ENCODE measurements around the gene RPGR.

Gene RPGR

DNA sequence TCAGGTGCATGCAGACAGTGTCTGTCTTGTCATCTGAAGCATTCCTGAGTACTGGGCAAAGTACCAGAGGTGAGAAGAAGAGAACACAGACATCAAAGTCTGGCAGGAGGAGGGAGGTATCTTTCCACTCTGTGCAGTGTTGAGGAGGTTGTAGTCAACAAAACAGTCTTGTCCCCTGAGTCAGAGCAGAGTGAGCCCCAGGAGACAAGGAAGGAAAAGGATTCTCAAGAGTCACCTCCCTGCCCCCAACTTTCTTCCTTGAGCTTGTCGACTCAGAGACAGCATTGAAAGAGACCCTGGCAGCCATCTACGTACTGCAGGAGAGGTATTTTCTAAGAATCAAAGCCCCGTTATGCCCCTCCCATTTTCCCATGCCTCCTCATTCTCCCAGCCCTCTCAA is 102.2 kb downstream of the RPGR start:
- WGBS, result 10% methylated on average over 2 of the region's 3 CpGs

DNA sequence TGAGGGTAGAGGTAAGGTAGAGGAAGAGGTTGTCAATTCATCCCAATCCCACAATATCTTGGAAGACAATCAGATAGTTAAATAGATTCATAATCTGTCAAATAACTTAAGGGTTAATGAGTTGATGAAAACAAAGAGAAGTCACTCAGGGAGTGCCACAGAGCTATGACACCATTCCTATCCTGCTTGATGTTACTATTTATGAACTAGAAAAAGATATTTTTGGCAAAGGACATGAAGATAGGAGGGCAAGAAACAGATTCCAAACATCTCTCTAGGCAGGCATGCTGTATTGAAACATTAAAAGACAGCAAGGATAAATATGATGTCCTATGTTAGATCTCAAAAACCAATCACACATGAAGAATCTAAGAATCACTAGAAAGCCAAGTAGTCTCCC is 103.1 kb downstream of the RPGR start:
- H3K4me2 ChIP-seq (ENCODE audit: low read length, poor library complexity, severe bottlenecking), result no peak overlapping the region
- H3K4me1 ChIP-seq (ENCODE audit: control insufficient read depth, insufficient read depth, low read depth, low read length), result peaks cover 2% of the 10 kb centered on the region
- no peak for DNase-seq
- H2BK12ac ChIP-seq (ENCODE audit: low read length in 2 of 2), result no peak overlapping the region
- H2BK120ac ChIP-seq (ENCODE audit: low read depth, low read length), result no peak overlapping the region
- no peak overlapping the region for H2BK5ac ChIP-seq (ENCODE audit: low read depth, low read length, poor library complexity, severe bottlenecking)
- no peaks in the 10 kb centered on the region for H3K36me3 ChIP-seq (ENCODE audit: control insufficient read depth in 1 of 2, insufficient read depth in 2 of 2, low read depth in 1 of 2, low read length in 2 of 2)
- H2BK15ac ChIP-seq (ENCODE audit: low read depth, poor library complexity, severe bottlenecking), result no peak overlapping the region
- H4K91ac ChIP-seq (ENCODE audit: low read length), result no peak overlapping the region
- no peak overlapping the region for H3K23ac ChIP-seq (ENCODE audit: low read length in 2 of 2)
- H3K9me3 ChIP-seq (ENCODE audit: control insufficient read depth, low read length), result no peaks in the 10 kb centered on the region
- H3K4me3 ChIP-seq (ENCODE audit: insufficient read depth in 1 of 2, low read depth in 1 of 2, low read length in 2 of 2), result no peak overlapping the region
- no peak overlapping the region for H4K8ac ChIP-seq (ENCODE audit: low read length)
- no peak overlapping the region for H2AK5ac ChIP-seq (ENCODE audit: low read length, severe bottlenecking)
- H3K14ac ChIP-seq (ENCODE audit: low read length in 2 of 2), result no peak overlapping the region
- no peak overlapping the region for H2AFZ ChIP-seq (ENCODE audit: low read depth, low read length)
- no peaks in the 10 kb centered on the region for H3K79me1 ChIP-seq (replicated peaks; ENCODE audit: low read length, poor library complexity, severe bottlenecking)
- H3K4ac ChIP-seq (ENCODE audit: low read depth in 1 of 2, low read length in 2 of 2), result no peak overlapping the region
- no peak overlapping the region for H3K27ac ChIP-seq (ENCODE audit: low read length, poor library complexity, severe bottlenecking)
- H3K18ac ChIP-seq (ENCODE audit: low read depth in 1 of 2, low read length in 2 of 2), result no peak overlapping the region
- no peaks in the 10 kb centered on the region for H3K27me3 ChIP-seq (ENCODE audit: control insufficient read depth in 1 of 2, insufficient read depth in 1 of 2, low read length in 2 of 2)
- no peak overlapping the region for H3K9ac ChIP-seq (ENCODE audit: low read length)

More for the DNA sequence above, 102.2 kb downstream of the RPGR start:
- peak overlapping the region in 1 of 2 experiments; percentile 24 for H3K18ac ChIP-seq (ENCODE audit: low read depth in 1 of 2, low read length in 2 of 2)
- no peaks in the 10 kb centered on the region for H3K27me3 ChIP-seq (ENCODE audit: control insufficient read depth in 1 of 2, insufficient read depth in 1 of 2, low read length in 2 of 2)
- no peak overlapping the region for H4K91ac ChIP-seq (ENCODE audit: low read length)
- H3K4me3 ChIP-seq (ENCODE audit: insufficient read depth in 1 of 2, low read depth in 1 of 2, low read length in 2 of 2), result no peak overlapping the region
- no peak overlapping the region for H2BK15ac ChIP-seq (ENCODE audit: low read depth, poor library complexity, severe bottlenecking)
- peak overlapping the region in 1 of 2 experiments; percentile 63 for H2BK12ac ChIP-seq (ENCODE audit: low read length in 2 of 2)
- H3K14ac ChIP-seq (ENCODE audit: low read length in 2 of 2), result no peak overlapping the region
- peaks cover 2% of the 10 kb centered on the region for H3K4me1 ChIP-seq (ENCODE audit: control insufficient read depth, insufficient read depth, low read depth, low read length)
- H2AK5ac ChIP-seq (ENCODE audit: low read length, severe bottlenecking), result no peak overlapping the region
- DNase-seq, result peak; percentile 65
- no peak overlapping the region for H3K9ac ChIP-seq (ENCODE audit: low read length)
- no peak overlapping the region for H2BK120ac ChIP-seq (ENCODE audit: low read depth, low read length)
- H4K8ac ChIP-seq (ENCODE audit: low read length), result no peak overlapping the region
- H2AFZ ChIP-seq (ENCODE audit: low read depth, low read length), result no peak overlapping the region
- no peaks in the 10 kb centered on the region for H3K9me3 ChIP-seq (ENCODE audit: control insufficient read depth, low read length)
- no peaks in the 10 kb centered on the region for H3K36me3 ChIP-seq (ENCODE audit: control insufficient read depth in 1 of 2, insufficient read depth in 2 of 2, low read depth in 1 of 2, low read length in 2 of 2)
- H3K27ac ChIP-seq (ENCODE audit: low read length, poor library complexity, severe bottlenecking), result no peak overlapping the region
- no peak overlapping the region for H3K4me2 ChIP-seq (ENCODE audit: low read length, poor library complexity, severe bottlenecking)
- H3K4ac ChIP-seq (ENCODE audit: low read depth in 1 of 2, low read length in 2 of 2), result no peak overlapping the region
- no peak overlapping the region for H2BK5ac ChIP-seq (ENCODE audit: low read depth, low read length, poor library complexity, severe bottlenecking)
- H3K79me1 ChIP-seq (replicated peaks; ENCODE audit: low read length, poor library complexity, severe bottlenecking), result no peaks in the 10 kb centered on the region
- no peak overlapping the region for H3K23ac ChIP-seq (ENCODE audit: low read length in 2 of 2)

DNA sequence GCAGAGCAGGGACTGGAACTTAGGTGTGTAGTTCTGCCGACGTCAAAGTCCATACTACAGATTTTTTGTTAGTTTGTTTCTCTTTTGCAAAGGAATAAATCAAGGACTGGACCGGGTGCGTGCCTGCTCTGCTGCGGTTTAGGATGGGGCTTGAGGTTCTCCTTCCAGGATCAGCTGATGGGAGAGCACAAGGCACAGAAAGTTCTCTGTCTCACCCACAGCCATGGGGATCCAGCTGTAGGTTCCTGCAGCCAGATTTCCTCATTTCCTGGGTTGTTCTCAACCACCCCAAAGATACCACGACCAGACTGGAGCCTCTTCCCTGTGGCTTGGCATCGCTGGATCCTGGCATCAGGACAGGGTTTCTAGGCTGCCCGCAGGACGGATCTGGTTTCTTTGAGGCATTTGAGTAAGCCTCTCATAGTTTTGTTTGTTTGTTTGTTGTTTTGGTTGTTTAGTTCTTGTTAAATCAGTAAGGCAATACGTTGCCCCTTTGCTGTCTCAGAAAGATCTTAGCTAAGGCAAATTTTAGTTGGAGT is 105.8 kb downstream of the RPGR start:
- H3K23ac ChIP-seq (ENCODE audit: low read length in 2 of 2), result no peak overlapping the region
- no peak overlapping the region for H2BK12ac ChIP-seq (ENCODE audit: low read length in 2 of 2)
- H3K9ac ChIP-seq (ENCODE audit: low read length), result peak overlapping the region; percentile 88
- peak overlapping the region in 1 of 2 experiments; percentile 48 for H3K18ac ChIP-seq (ENCODE audit: low read depth in 1 of 2, low read length in 2 of 2)
- no peak overlapping the region for H2AFZ ChIP-seq (ENCODE audit: low read depth, low read length)
- H2BK15ac ChIP-seq (ENCODE audit: low read depth, poor library complexity, severe bottlenecking), result peak overlapping the region; percentile 80
- H3K4me3 ChIP-seq (ENCODE audit: insufficient read depth in 1 of 2, low read depth in 1 of 2, low read length in 2 of 2), result peak overlapping the region in 1 of 2 experiments; percentile 82
- peak; percentile 70 for DNase-seq
- H3K36me3 ChIP-seq (ENCODE audit: control insufficient read depth in 1 of 2, insufficient read depth in 2 of 2, low read depth in 1 of 2, low read length in 2 of 2), result no peaks in the 10 kb centered on the region
- H3K14ac ChIP-seq (ENCODE audit: low read length in 2 of 2), result no peak overlapping the region
- H3K79me1 ChIP-seq (replicated peaks; ENCODE audit: low read length, poor library complexity, severe bottlenecking), result peaks cover 2% of the 10 kb centered on the region
- peaks cover 0 to 7% of the 10 kb centered on the region in 2 experiments for H3K27me3 ChIP-seq (ENCODE audit: control insufficient read depth in 1 of 2, insufficient read depth in 1 of 2, low read length in 2 of 2)
- peak overlapping the region in 1 of 2 experiments; percentile 41 for H3K4ac ChIP-seq (ENCODE audit: low read depth in 1 of 2, low read length in 2 of 2)
- peaks cover 2% of the 10 kb centered on the region for H3K4me1 ChIP-seq (ENCODE audit: control insufficient read depth, insufficient read depth, low read depth, low read length)
- H4K91ac ChIP-seq (ENCODE audit: low read length), result no peak overlapping the region
- H2BK120ac ChIP-seq (ENCODE audit: low read depth, low read length), result no peak overlapping the region
- no peak overlapping the region for H3K4me2 ChIP-seq (ENCODE audit: low read length, poor library complexity, severe bottlenecking)
- peak overlapping the region; percentile 84 for H4K8ac ChIP-seq (ENCODE audit: low read length)
- 56% methylated on average over 10 of the region's 10 CpGs for WGBS
- no peak overlapping the region for H2AK5ac ChIP-seq (ENCODE audit: low read length, severe bottlenecking)
- no peak overlapping the region for H2BK5ac ChIP-seq (ENCODE audit: low read depth, low read length, poor library complexity, severe bottlenecking)
- no peaks in the 10 kb centered on the region for H3K9me3 ChIP-seq (ENCODE audit: control insufficient read depth, low read length)
- no peak overlapping the region for H3K27ac ChIP-seq (ENCODE audit: low read length, poor library complexity, severe bottlenecking)

DNA sequence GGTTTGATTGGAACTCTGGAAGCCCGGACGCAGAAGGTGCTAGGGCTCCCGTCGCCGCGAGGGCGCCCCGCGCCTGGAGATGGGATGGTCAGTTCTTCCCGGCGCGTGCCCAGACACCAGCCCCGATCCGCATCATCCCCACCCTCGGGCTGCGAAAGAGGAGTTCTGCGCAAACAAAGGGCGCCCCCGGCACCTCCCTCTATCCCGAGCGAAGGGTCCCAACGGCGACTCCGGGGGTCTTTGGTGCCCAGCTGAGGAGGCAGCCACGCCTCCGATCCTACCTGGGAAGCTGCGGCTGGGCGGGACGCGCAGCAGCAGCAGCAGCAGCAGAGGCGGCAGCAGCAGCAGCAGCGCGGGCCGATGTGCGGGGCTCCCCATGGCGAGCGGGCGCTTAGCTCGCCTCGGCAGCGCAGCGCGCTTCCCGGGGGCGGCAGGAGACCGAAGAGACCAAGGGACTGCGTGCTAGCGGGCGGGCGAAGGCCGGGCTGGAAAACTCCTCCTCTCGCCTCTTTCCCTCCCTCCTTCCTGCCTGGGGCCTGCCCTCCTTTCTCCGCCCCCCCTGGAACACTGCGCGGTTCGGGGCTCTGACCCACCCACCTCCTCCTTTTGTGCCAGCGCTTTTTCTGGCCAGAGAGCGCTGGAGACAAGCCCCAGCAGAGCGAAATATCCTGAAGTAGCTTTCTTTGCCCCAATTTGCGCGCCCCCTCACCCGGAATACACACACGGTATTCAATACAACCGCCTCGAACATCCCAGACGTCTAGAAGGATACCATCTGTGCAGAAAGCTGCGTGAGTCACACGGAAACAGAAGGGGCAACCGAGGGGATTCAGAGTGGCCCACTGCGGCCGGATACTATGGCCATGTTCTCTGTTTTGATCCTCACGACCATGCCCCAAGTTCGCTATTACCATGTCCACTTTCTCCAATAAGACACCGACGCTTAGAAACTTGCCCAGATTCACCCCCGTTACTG is 106.6 kb downstream of the RPGR start, which contains the start of gene SRPX:
Gene SRPX, minus strand, starts transcription at position 457 of the 976 bp plus-strand sequence. Its CDS starts 79 bp downstream, at position 378.
- H2BK12ac ChIP-seq (ENCODE audit: low read length in 2 of 2), result peak within 1 kb of the TSS in 1 of 2 experiments; percentile 72
- H3K27me3 ChIP-seq (ENCODE audit: control insufficient read depth in 1 of 2, insufficient read depth in 1 of 2, low read length in 2 of 2), result peaks cover 0 to 7% of the 10 kb centered on the region in 2 experiments
- H3K4ac ChIP-seq (ENCODE audit: low read depth in 1 of 2, low read length in 2 of 2), result peak within 1 kb of the TSS in 1 of 2 experiments; percentile 61

More for the DNA sequence above, 106.6 kb downstream of the RPGR start, which contains the start of gene SRPX:
- peak within 1 kb of the TSS in 1 of 2 experiments; percentile 79 for H3K14ac ChIP-seq (ENCODE audit: low read length in 2 of 2)
- peak within 1 kb of the TSS; percentile 84 for H4K8ac ChIP-seq (ENCODE audit: low read length)
- peak within 1 kb of the TSS; percentile 72 to 82 for H3K4me3 ChIP-seq (ENCODE audit: insufficient read depth in 1 of 2, low read depth in 1 of 2, low read length in 2 of 2)
- peak within 1 kb of the TSS; percentile 91 for H3K4me2 ChIP-seq (ENCODE audit: low read length, poor library complexity, severe bottlenecking)
- H4K91ac ChIP-seq (ENCODE audit: low read length), result peak within 1 kb of the TSS; percentile 93
- no peaks in the 10 kb centered on the region for H3K36me3 ChIP-seq (ENCODE audit: control insufficient read depth in 1 of 2, insufficient read depth in 2 of 2, low read depth in 1 of 2, low read length in 2 of 2)
- H3K27ac ChIP-seq (ENCODE audit: low read length, poor library complexity, severe bottlenecking), result no peak within 1 kb of the TSS
- H2BK15ac ChIP-seq (ENCODE audit: low read depth, poor library complexity, severe bottlenecking), result peak within 1 kb of the TSS; percentile 80
- 3% methylated on average over 56 of the region's 76 CpGs for WGBS
- peaks cover 2% of the 10 kb centered on the region for H3K79me1 ChIP-seq (replicated peaks; ENCODE audit: low read length, poor library complexity, severe bottlenecking)
- no peak within 1 kb of the TSS for H2BK5ac ChIP-seq (ENCODE audit: low read depth, low read length, poor library complexity, severe bottlenecking)
- peak within 1 kb of the TSS; percentile 88 for H3K9ac ChIP-seq (ENCODE audit: low read length)
- H2AFZ ChIP-seq (ENCODE audit: low read depth, low read length), result peak within 1 kb of the TSS; percentile 42
- H2AK5ac ChIP-seq (ENCODE audit: low read length, severe bottlenecking), result no peak within 1 kb of the TSS
- H2BK120ac ChIP-seq (ENCODE audit: low read depth, low read length), result peak within 1 kb of the TSS; percentile 61
- peak within 1 kb of the TSS; percentile 89 to 91 for H3K18ac ChIP-seq (ENCODE audit: low read depth in 1 of 2, low read length in 2 of 2)
- peaks cover 2% of the 10 kb centered on the region for H3K4me1 ChIP-seq (ENCODE audit: control insufficient read depth, insufficient read depth, low read depth, low read length)
- H3K23ac ChIP-seq (ENCODE audit: low read length in 2 of 2), result peak within 1 kb of the TSS in 1 of 2 experiments; percentile 60
- H3K9me3 ChIP-seq (ENCODE audit: control insufficient read depth, low read length), result no peaks in the 10 kb centered on the region
- DNase-seq, result peak; percentile 68
